NCI-H1105 treated with DMSO at 0.1 percent for 48 hours (cell line): ENCODE measurements around the gene GYPC.
"Not testable (repeated sequence)": the region's sequence is repeated elsewhere in the genome, so short reads cannot be mapped to it uniquely, and the experiment has no call there.

ENCODE experiments used
- DNase-seq: peaks from one replicate; lab custom pipeline; 2025; lab: John Stamatoyannopoulos, UW

GYPC gene

DNA sequence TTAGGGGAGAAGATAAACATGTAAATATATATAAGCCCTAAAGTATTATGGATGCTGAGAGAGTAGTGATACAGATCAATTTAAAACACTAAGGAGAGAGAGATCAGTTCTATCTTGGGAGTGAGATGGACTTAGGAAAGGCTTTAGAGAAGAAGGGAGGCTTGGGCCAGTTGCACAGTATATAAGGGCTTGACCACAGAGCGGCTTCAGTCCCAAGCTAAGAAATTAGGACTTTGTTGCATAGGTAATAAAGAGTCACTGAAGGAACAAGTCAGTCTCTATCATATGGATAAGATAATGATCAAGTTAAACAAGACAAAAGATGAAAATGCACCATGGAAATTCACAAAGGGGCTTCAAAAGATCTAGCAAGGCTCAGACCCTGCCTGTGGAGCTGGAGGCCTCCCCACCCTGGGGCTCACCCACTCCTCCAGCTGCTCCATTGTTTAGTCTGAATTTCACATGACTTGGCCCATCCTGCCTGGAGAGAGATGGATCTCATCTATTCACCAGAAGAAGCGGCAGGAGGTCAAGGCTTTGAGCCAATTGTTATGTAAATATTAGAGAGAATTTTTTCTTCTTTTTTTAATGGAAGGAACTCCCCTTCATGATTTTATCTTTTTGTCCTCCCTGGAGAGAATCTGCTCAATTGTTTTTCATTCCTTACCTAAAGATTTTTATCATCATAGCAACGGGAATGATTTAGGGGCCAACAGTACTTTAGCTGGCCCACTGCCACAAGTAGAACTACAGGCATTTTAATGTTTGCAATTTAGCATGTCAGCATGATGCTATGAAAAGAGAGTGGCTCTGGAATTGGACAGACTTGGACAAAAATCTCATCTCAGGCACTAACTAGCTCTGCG, 44.0 kb downstream of the GYPC start:
- no peak for DNase-seq

DNA sequence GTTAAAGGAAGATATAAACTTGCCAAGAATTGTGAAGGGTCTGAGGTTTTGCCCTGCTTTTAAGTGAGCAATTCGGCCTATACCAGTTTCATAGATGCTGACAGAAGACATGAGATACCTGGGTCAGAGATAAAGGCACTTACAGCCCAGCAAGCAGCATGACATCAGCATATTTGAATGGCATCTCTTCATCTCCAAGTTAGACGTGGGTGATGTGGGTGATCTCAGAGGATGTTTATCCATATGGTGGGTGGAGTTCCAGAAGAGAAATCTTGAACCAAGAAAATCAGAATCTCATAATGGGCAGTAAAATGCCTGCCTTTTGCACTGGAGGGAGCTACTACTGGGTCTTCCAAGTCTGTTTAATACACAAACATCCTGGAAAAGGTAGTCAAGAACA, 44.7 kb downstream of the GYPC start:
- DNase-seq, result no peak

DNA sequence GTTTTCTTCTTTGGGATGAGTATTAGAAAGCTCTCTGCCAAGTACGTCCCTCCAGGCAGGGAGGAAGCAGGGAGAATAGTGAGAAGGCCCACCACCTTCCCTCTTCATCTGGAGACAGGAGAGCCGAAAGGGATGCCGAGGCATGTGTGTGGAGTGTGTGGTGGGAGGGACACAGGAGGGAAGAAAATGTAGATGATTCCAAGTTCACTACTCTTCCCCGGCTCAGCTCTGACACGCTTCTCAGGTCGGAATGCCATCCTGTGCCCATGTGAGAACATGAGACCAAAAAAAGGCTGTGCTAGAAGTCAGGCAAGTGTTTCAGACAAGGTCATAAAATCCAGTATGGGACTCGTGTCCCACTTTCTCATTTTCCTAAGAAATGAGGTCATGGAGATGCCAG, 47.4 kb downstream of the GYPC start:
- no peak for DNase-seq

DNA sequence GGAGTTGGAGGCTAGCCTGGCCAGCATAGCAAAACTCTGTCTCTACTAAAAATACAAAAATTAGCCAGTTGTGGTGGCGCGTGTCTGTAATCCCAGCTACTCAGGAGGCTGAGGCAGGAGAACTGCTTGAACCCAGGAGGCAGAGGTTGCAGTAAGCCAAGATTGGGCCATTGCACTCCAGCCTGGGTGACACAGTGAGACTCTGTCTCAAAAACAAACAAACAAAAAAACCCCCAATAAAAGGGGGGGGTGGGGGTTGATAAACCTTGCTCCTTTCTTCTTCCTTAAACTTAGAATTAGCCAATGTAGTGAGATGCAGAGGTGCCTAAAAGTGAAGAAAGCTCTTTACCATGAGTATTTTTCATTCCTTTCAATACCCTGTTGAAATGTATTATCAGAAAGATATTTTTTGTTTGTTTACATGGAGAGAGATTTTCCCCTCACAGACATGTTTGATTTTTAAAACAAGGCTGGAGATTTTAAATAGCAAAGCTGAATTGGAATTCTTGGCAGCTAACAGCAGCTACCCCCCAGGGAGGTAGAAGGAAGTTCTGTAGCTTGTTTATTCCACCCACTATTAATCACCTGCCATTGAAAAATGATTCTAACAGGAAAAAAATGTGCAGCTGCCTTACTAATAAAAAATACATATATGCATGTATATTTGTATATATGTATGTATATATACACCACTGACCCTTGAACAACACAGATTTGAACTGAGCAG, 48.6 kb downstream of the GYPC start:
- no peak for DNase-seq

DNA sequence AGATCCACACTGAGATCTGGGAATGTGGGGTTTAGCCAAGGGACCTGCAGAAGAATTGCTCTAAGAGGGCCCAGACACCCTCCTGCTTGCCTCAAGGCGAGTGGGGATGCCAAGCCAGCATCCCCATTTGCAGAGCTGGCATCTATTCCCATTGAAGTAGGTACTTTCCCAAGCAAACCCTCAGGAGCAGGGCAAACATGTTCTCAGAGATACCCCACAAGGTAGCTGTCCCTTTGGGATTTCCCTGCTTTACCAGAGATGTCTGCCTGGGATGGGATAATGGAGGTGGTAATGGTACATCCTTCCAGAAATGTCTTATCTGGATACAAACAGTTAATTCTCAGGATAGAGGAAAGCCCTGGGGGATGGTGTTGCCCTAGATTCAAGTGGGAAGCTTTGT, 51.2 kb downstream of the GYPC start:
- no peak for DNase-seq

DNA sequence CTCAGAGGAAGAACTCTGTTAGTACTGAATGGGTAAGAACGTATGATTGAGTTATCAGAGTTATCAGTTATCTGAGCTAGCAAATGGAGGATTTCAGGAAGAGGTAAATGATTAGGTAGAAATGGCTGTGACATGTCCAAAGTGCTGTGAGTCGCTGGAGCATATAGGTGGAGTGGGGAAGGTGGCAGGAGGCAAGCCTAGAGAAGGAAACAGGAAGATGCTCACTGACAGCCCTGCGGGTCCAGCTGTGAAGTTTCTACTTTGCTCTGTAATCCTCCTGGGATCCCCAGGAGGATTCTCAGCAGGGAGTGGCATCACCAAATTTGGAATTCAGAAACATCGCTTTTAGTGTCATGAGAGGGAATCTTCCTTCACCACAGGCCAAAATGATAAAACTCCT, 52.0 kb downstream of the GYPC start:
- DNase-seq, result no peak

DNA sequence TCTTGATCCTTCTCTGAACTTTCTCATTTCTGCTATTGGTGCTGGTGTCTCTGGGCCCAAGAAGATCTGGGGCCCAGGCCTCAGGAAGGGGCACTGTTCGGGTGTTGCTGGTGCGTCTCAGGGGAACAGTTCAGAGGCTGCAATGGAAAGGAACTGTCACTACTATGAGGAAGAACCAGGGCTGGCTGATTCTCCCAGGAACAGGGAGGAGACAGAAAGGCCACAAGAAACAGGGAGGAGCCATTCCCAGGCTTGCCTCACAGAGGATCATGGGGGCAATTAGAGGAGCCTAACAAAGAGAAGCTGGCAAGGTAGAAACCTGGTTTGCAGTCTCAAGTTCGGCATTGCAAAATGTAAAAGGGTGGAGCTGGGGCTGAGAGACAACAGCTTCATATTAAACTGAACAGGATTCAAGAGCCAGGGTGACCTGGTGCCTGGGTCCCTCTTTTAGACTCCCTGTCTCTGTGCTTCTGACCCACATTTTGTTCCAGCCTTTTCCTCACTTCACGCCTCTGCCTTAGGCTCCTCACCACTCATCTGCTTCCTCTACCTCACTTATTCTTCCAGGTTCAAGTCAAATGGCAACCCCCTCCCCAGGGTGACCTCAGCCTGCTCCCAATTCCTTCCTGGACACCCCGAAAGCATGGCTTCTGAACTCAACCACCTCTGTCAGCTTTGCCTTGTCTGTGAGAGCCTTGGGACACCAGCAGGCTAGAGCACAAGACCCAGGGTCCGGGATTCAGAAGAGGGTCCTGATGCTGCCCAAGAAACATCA, 58.4 kb downstream of the GYPC start:
- no peak for DNase-seq

DNA sequence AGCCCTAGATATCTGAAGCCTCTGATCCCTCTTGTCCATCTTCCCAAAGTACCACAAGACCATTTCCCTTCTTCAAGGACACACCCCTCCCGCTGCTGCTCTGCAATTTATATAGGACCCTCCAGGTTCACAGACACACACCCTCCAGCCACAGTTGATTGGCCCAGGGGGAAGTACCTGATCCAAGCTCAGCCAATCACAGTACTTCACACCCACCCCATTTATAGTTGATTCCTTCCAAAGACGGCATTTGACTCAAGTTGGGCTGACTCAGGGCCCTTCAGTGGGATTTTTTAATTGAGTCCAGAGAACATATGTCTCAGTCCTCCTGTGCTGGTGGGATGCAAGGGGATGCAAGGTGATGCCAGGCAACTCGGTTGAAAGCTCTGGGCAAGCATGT, 59.2 kb downstream of the GYPC start:
- DNase-seq, result no peak

DNA sequence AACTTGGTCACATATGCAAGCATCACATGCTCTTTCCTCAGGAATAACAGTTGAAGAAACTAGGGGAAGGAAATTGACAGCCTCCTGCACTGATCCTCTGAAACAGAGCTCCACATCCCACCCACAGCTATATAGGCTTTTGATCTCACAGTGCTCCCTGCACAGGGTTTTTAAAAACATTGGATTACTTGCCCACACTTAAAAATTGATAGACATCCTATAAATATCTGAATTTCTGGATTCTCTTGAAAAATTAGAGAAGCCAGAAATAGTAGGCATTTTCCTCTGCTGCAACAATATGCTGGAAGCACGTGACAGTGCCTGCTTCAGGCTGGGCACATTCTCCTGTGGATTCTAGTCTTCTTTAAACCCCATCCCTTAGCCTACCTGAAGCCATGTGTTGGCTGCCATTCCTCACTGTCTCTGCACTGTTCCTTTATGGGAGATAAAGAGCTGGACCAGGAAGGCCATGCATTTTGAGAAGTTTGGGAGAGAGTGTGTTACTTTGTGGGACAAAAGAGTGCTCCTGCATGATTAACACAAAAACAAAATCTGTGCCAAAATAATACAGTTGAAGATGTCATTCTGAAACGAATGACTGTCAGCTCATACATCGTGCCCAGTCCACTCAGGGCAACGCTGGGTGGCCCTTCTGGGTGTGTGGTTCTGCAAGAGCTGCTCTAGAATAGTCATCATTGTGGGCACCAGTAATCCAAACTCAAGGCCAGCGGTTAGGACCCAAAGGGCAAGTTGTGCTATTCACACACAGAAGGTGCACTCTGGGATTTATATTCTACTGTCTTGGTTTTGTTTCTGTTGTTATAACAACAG, 59.8 kb downstream of the GYPC start:
- DNase-seq, result no peak

DNA sequence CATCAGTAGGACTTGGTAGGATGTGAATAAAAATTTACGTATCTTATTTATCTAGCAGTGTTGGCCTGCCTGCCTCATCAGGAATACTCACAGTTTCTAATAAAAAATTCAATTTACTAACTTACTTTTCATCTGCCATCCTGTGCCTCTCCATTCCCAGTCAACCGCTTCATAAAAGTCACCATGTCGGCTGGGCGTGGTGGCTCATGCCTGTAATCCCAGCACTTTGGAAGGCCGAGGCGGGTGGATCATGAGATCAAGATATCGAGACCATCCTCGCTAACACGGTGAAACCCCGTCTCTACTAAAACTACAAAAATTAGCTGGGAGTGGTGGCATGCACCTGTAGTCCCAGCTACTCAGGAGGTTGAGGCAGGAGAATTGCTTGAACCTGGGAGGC, 61.3 kb downstream of the GYPC start:
- not testable (repeated sequence) for DNase-seq

DNA sequence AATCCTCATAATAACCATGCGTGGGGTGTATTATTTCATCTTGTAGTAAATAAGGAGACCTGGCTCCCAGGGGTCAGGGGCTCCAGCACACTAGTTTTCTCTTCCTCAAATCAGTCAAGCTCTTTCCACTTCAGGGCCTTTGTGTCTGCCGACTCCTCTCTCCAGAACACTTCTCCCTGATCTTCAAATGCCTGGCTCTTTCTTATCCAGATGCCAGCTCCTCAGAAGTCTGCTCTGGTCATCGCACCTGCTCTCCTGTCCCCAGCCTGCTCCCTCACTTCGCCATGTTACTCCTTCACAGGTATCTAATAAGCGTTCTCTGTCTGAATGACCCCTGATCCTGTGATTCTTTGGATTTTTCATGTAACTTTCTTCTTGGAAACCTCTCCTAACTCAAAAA, 62.0 kb downstream of the GYPC start:
- DNase-seq, result no peak

DNA sequence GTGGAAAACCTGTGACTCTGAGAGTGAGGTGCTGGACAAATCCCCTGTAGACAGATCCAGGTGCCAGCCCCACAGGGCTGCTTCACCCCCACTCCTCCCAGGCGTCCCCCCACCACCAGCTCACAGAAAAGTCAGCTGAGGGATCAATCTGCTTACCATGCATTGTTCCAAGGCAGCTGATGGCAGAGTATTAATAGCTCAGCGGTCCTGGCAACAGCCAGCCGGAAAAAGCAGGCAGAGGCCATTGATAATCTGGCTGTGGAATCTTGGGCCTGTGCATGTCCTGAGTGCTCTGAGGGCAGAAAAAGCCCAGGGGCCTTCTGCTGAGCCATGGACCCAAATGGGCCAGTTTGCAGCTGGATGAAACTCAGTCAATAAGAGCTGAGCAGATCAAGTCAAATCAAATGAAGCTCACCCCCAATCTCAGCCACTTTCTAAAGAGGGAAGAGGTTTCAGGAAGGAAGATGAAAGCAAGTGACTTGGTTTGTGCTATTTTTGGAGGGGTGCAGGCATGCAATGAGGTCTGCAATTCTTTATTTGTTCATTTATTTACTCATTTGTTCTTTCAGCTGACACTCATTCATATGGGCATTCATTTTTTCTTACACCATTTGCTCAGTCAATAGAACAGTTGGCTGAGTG, 63.4 kb downstream of the GYPC start:
- DNase-seq, result no peak

DNA sequence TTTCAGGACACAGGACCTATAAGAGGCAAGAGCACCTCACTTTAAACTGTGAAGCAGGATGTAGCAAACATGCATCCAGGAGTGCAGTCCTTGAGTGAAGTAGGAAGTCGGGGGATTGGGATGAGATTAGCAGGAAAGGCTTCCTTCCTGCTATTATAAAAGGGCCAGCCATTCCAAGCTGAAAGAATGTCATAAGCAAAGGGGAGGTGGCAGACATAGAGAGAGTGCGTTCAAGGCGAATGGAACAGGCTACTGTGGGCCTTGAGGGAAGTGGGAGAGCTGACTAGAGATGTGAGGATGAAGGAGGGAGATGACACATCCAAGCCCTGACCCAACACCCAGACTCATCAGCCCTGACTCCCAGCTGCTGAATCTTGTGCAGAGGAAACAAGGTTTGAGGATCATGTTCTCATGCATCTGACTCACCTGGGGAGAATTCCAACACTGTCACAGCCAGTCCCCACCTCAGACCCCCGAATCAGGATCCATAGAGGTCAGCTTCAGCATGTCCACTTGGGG, 63.9 kb downstream of the GYPC start:
- no peak for DNase-seq

DNA sequence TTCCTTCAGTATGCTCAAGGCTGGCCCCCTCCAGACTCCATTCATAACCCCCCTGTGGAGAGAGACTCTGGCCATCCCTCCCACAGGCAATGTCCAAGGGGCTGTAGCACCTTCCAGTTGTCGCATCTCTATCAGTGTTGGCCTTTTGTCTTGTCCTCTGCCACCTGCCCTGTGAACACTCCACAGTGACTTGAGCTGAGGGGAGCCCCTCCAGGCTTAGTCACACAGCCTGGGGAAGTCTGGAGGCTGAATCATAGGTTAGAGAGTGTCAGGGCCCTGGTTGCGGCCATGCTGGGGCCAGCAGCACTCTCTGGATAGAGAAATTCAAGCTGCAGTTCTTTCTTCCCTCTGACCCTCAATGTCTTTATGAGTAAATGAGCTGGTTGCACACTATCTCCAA, 64.7 kb downstream of the GYPC start:
- DNase-seq, result no peak

DNA sequence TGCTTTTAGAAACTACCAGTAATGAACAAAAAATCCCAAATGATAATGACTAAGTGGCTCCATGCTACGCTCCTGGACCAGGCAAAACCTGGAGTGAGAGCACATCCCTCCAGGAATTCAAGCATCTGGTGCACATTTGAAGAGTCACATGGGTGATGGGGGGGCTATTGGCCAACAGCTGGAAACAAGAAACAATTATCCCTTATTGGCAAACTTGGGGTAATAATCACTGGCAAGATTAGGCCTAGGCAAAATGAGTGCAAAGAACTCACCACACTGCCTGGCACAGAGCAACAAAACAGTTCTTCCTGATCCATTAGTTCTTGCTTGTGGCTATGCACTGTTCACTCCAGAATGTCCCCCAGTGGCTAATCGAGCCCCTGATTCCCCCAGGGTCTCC, 66.1 kb downstream of the GYPC start:
- DNase-seq, result no peak

DNA sequence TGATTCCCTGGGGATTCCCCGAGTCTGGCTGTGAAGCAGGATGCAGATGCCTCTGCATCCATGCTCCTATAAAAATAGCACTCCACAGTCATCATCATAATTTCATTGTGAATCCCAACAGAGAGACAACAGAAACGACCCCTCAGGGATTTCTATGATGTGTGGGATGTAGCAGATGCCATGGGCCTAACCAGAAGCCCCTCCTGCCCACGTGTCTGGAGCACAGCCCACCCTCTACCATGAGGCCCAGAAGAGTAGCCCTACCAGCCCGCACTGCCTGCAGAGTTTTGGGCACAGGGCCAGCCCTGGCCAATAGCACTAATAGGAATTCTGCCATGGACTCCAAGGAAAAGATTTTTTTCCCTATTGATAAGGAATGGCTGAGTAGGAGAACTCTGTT, 66.6 kb downstream of the GYPC start:
- no peak for DNase-seq

DNA sequence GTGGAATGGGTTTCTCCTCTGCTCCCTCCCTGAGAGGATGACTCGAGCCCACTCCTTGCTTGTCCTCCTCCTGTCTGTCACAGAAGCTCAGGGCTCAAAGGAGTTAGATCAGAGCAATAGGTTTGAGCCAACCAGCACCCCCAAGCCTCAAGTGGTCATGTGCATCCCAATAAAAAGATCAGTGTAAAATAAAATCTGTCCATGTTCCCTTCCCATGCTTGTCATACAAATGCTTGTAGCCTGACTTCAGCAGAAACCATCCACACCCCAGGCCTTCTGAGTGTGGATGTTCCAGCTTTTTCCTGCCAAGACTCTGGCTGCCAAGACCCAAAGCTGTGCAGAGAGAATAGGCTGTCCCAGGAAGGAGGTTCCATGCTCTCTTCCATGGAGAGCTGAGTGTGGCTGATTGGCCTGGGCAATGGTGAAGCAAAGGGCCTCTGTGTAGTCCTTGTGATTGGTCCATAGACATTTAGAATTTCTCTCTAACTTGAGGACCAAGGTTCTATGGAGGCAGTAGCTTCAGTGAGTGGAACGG, 67.4 kb downstream of the GYPC start:
- DNase-seq, result no peak

DNA sequence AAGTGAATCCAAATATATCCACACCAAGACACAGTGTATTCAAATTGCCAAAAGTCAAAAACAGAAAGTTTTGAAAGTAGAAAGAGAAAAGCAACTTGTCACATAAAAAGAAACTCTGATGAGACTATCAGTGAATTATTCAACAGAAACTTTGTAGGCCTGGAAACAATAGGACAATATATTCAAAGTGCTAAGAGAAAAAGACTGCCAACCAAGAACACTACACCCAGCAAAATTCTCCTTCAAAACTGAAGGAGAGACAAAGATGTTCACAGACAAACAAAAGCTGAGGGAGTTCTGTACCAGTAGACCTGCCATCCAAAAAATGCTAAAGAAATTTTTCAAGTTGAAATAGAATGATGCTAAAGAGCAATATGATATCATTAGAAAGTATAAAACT, 69.6 kb downstream of the GYPC start:
- no peak for DNase-seq

DNA sequence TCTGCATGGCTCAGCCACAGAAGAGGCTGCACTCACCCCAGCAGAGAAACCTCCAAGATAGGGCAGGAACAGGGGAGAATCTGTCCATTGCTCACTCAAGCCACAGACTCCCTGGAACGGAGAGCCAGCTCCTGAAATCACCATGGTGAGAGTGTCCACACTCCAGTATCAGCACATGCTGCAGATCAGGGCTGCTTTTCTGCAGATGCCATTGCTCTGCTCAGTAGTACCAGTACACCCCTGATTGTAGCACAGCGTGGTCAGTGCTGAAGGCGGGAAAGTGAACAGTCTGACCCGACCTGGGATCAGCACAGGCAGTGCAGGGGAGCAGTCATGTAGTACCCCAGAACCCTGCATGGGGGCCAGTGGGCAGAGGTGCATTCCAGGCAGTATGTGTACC, 73.9 kb downstream of the GYPC start:
- DNase-seq, result no peak

DNA sequence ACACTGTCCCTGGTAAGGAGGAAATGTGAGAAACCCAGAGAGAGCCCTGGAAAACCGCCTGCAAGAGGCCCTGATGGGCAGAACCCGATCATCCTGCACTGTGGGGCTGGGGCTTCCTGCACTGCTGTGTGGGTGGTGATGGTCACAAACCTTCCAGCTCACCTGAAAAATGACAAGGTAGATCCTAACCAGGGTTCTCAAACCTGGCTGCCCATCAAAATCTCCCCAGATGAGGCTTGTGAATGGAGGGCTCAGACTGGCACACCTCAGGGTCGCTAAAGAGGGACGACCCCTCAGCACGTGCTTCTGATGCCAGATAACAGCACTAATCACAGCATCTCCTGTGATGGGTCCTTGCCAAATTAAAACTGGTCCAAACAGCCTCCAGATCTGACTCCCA, 74.7 kb downstream of the GYPC start:
- DNase-seq, result no peak

DNA sequence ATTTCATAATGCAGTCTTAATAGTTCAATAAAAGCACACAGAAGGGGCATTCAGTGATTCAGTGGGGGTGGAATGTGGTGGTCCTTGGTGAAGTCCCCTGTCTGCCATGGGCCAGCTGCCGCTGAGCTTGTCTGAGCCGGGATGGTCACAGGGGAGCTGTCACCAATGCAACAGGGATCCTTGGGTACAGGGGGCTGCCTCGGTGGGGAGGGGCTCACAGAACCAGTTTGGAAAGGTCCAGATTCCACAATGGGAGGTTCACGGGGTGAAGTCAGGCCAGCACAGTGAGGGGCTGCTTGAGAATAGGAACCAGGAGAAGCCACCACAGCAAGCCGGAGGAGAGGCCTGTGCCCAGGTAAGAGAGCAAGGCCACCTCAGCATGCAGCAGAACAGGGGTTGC, 75.4 kb downstream of the GYPC start:
- DNase-seq, result no peak
